Amniotic stem cell (primary cell): ENCODE measurements around the gene AFAP1L1.

Source experiments
- DNase-seq: peaks from one replicate; lab custom pipeline; 2025; lab: John Stamatoyannopoulos, UW

The AFAP1L1 gene

DNA sequence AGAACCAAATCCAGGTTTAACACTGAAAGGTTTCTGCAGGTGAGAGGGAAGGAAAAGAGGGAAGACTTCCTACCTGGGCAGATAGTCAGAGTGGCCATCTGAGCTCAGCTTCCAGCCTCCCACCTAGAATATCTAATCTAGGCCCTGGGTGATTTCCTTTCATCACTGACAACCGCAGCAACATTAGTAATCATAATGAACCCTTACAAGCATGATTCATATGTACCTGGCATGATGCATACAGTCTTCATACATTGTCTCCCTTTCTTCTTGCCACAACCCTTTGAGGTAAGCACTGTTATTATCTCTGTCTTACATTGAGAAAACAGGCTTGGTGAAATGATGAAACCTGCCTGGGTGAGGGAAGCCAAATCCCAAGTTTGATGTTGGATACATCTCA lies 13.5 kb downstream of the AFAP1L1 start:
- DNase-seq: no peak

DNA sequence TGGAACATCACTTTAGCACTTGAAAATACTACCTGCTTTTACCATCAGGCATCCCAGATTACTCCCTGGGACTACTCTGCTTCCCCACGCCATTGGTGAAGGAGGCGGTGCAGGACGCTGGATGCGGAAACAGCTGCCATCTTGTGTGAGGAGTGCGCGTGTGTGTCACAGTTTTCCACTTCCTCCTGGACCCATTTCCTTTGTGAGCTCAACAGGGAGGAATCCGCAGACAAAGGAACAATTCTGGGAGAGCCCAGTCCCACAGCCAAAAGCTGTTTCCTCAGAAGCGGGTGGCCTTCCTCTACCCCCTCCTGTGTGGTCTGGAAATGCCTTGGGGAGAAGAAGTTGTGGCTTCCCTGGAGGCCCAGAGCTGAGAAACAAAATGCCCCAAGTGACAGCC lies 16.8 kb downstream of the AFAP1L1 start:
- no peak for DNase-seq

DNA sequence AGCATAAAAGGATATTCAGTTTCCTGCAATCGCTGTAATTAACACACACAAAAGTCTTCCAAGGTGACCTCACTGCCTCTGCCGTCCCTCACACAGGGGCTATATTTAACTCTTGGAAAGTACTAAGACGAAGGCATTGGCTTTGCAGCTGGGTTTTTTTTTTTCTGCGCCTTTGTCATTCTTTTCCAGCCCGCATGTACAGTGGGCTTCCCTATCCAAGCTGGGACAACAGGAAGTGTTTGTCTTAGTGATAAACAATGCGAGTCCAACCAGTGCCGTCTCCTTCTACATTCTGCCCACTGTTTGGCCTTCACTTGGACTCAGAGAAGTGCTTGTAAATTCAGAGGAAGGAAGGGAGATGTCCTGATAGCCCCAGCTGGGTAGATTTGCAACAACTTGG lies 17.6 kb downstream of the AFAP1L1 start:
- no peak for DNase-seq

DNA sequence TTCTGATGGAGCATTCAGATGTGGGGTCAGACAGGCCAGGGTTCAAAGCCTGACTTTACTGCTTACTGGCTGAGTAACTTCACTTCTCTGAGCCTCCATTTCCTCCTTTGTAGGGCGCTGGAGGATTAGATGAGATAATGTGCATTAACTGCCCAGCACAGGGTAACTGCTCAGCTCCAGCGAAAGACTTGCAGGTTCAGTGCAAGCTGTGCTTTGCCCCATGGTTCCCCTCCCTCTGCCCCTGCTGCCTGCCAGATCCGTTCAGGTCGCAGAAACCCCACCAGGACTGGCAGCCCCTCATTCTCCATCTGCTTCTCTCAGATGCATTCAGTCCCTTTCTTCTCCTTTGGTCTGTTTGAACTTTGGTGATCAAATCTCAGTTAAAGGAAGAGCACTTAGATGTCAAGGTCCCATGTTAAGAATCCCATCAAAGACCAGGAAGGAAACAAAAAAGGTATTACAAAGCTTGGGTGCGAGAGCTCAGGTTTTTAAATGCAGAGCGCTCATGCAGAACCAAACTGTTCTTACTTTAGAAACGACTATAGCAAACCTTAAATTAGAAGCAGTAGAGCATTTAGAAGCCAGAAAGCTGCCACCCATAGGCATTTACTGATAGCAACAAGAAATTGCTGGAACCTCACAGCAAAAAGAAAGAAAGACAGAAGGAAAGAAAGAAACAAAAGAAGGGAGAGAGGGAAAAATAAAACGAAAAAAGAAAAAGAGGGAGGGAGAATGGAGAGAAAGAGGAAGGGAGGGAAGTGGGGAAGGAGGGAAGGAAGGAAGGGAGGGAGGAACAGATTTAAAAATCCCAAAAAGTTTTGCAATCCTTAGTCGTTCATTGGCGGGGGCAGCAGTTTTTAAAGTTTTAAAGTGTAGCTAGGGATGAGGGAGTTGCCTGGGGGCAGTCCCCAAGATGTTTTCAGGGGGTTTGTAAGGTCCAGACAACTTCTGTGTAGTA lies 23.5 kb downstream of the AFAP1L1 start:
- no peak for DNase-seq

DNA sequence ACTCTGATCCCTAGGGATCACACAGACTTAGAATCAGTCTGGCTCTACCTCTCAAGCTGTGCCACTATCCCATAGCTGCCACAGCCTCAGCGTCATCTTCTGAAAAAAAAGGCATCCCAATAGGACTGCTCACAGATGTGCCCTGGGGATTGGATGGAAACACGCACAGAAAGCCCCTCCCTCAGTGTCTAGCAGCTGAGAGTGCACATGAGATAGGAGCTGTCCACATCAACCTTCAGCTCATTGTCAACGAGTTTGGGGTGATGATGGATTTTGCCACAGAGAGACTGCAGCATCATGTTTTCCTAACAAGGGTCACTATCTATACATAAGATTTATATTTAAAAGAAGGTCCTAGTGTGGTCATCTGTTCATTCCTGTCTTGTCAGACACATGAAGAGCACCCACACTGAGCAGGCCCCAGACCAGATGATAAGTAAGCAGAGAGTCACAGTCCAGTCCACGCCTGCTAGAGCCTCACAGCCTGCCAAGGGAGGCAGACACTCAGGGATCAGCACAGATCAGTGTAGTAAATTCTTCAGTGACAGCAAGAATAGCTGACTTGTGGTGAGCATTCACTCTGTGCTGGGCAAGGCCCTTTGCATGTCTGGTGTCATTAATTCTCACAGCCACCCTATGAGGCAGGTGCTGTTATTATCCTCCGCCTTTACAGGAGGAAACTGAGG lies 25.8 kb downstream of the AFAP1L1 start:
- no peak for DNase-seq

DNA sequence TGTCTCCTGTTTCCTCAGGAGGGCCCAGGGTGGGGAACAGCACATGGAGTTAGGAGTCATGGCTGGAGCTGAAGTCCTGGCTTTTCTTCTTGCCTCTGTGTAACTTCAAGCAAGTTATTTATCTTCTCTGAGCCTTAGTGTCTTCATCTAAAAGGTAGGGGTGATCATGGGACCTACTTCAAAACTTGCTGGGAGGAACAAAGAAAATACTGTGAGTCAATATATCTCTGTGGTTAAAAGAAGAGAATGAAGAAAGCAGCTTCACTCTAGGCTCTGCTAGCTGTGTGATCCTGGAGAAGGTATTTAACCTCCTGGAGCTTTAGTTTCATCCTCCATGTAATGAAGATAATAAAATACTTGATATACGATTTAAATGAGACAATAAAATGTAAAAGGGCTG lies 26.5 kb downstream of the AFAP1L1 start:
- no peak for DNase-seq

DNA sequence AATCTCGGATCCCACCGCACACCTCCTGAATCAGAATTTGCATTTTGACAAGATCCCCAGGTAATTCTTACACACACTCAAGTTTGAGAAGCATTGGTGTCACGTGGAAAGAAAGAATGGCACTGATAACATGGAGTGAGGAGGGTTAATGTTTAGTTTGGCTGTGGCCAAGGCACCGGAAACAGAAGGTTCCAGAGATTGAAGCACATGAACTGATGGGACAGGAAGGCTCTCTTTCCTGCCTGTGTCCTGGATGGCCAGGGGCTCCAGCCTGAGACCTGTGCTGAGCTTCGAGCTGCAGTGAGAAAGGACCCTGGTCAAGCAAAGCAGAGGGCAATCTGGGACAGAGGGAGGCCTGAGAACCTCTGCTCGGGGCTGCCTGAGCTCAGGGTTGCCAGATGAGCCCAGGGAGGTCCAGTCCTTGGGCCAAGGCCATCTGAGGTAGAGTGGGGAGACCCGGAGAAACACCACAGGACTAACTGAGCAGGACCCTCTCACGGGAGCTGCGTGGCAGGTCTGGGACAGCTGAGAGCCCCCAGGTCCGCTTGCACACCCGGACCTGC lies 27.3 kb downstream of the AFAP1L1 start:
- DNase-seq: no peak

DNA sequence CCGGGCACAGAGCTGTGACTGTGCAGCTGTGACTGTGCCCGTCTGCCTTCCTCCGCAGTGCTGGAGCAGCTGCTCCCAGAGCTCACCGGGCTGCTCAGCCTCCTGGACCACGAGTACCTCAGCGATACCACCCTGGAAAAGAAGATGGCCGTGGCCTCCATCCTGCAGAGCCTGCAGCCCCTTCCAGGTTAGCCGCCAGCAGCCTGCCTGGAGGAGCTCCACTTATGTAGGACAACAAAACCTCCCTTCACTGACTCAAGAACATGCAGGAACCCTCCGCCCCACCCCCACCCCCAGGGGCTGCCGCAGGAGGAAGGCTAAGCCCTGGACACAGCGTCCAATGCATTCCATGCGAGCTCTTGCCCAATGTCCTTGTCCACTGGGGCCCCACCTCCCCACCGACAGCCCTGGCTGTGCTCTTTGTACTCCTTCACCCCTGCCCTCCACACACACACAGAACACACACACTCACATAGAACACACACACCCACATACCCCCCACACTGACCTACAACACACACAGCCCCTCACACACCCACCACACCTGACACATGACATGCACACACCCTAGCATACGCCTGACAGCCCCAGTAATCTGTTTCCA lies 27.9 kb downstream of the AFAP1L1 start:
- no peak for DNase-seq

DNA sequence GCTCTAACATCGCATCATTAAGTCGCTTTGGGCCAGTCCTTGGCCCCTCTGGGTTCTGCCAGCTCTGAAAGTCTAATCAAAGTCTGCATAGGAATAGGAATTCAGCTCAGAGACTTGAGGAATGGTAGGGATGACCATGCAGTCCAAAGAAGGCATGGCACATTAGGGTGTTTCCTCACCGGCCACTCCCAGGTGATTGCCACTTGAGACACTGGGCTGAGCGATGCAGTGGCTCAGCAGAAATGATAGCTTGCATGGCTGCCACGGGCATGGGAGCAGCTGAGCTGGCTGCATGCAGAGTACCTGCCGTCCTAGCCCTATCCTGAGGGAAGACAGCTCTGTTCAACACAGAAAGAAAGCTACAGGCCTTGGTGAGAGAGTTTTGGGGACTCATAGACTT lies 28.8 kb downstream of the AFAP1L1 start:
- DNase-seq: no peak

DNA sequence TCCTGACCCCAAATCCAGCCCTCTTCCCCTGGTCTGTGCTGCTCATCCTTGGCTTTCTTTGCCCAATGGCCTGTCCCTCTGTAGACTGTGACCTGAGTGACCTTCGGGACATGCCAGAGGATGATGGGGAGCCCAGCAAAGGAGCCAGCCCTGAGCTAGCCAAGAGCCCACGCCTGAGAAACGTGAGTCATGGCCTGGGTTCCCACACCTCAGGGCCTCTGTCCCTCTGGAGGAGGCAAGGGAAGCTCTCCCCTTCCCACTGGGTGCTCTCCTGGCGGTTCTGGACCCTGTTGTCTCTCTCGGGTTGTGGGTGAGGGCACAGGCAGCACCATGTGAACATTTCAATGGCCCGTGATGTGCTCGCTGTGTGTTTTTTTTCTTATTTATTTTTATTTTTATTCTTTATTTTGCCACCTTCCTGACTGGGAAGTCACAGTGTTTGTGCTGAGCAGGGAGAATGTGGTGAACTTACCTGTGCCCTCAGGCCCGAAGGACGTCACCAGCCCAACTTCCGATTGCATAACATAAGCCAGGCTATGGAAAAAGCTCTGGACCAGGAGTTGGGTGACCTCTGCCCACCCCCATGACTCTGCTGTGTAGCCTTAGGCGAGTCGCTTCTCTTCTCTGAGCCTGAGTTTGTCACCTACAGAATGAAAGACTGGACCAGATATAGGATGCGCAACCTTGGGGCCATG lies 29.5 kb downstream of the AFAP1L1 start:
- DNase-seq: no peak

DNA sequence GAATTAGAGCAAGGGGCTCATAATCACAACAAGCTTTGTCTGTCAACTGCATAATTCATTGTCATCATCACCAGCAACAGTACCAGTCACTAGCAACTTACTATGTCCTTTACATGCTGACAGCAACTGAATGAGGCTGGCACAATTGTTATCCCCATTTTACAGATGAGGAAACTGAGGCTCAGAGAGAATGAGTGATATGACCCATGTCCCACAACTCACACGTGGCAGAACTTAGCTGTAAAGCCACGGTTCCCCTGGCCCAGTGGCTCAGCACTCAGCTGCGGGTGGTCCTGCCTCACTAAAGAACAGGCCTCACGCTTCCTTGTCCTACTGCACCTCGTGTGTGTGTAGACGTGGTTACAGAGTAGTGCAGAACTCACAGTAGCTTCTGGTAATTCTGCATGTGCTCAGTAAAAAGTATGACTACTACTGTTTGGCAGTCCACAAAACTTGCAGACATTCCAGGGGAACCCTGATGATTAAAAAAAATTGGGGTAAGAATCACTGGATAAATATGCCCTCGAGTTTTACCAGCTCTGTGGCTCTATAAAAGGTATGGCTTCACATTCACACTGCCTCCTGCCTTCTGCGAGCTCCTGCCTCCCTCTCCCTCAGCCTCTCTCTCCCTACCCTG lies 30.2 kb downstream of the AFAP1L1 start:
- no peak for DNase-seq

DNA sequence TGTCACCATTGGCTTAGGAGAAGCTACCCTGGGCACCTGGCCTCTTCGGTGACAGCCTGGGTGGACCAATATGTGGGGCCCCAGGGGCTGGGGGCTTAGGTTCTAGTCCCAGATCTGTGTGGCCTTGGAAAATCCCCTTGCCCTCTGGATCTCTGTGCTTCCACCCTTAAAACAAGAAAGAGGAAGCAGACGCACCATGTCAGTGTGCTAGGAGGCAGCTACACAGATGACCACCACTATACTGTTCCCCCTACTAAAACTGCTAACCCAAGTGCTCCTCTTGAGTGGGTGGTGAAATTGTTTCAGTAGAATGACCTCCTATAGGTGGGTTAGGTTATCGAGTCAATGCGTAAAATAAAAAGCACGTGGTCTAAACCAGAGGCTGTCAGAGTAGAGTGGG lies 31.0 kb downstream of the AFAP1L1 start:
- DNase-seq: no peak

DNA sequence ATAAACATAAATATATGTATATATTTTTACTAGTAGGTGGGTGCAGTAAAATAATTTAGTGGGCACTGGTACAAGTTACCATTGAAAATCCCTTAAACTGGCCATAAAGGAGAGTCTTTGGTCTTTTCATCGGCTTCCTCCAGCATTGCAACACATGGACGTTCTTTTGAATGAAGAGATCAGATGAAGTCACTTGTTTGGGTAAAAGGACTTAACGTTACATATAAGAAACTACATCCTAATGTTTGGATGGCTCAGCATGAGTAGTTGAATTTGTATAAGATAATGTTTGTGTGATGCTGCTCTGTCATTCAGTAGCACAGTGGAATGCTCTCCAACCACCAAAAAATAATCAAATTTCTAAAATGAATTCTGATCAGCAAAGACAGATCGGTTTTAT lies 31.6 kb downstream of the AFAP1L1 start:
- no peak for DNase-seq

DNA sequence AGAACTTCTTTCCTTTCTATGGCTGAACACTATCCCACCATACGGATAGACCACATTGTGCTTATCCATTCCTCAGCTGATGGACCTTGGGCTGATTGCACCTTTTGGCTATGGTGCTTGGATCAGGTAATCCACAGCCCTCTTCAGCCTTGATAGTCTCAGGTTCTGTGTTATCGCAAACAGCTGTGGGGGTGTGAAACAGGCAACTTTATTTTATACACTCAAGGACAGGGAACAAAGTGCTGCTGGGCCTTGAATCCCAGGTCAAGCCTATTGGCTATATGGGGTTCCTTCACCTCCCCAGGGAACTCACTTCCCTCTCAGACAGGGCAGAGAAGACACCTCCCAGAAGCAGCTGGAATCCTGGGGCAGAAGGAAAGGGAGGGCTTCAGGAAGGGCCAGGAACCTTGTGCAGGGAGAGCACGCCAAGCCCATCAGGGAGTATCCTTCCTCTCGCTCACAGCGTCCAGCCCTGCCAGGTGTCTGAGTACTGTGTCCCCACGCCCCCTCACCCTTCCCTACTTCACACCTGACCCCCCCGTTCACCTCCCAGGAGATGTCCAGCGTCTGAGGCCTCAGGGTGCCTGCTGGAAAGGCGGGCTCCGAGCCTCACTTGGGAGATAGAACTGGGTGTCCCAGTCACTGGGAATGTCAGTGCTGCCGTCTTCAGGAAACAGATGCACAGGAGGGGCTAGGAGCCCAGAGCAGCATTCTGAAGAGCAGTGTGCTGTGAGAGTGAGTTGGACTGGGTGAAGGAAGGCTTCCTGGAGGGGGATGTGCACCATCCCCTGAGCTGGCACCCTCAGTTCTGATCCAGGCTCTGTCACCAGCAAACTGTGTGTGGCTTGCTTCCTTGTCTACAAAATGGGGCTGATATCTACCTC lies 32.8 kb downstream of the AFAP1L1 start:
- no peak for DNase-seq

DNA sequence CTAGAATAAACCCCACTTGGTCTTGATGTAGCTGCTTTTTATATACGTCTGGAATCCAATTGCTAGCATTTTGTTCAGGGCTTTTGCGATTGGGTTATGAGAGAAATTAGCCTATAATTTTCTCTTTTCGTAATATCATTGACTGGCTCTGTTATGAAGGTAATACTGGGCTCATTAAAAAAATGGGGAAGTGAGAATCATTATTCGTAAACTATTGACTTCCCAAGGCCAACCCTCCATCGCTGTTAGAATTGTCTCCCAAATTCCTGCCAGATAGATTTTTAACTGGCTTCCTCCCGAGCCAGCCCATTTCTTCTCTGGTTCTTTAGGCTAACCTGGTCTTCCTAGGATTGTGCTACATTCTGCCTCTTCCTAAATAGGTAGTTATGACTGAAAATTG lies 37.7 kb downstream of the AFAP1L1 start:
- no peak for DNase-seq

DNA sequence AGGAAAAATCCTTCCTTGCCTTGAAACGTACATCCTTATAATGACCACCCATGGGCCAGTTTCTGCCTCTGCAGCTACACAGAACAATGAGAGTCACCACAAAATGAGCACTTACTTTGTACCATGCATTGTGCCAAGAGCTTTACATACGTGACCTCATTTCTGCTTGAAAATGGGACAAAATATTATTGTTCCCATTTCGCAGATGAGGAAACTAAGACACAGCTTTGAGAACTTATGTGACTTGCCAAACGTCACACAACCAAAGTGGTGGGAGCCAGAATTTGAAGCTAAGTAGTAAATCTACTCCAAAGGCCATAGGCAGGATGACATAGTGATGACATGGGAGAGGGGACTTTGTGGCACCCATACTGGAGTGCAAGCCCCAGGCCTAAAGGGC lies 38.8 kb downstream of the AFAP1L1 start:
- no peak for DNase-seq

DNA sequence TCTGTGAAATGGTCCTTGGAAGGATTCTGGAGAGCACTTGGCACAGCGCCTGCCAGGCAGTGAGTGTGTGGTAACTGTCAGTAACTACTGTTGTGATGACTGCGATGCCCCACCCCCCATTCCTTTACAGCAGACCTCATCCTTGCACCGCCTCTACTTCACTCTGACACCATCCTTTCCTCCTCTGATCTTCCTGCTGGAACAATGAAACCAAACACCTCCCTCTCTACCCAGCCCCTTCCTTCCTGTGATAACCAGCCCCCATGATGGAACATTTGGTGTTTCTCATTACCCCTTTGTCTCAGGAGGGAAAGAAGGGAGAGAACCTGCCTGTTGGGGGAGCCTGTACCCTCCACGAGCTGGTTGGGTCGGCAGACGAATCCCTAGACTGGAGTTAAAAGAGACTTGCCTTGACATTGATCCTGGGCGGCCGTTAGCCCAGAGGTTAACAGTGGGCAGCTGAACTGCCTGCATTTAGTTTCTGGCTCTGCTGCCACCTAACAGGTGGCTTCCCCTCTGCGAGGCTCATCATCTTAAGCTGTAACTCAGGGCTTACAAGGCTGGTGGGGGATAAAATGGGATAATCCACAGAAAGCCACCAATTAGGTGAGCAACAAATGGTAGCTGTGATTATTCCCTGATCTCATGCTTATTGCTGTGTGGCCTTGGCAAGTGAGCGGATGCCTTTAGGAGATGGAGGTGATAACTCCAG lies 39.4 kb downstream of the AFAP1L1 start:
- DNase-seq: no peak

DNA sequence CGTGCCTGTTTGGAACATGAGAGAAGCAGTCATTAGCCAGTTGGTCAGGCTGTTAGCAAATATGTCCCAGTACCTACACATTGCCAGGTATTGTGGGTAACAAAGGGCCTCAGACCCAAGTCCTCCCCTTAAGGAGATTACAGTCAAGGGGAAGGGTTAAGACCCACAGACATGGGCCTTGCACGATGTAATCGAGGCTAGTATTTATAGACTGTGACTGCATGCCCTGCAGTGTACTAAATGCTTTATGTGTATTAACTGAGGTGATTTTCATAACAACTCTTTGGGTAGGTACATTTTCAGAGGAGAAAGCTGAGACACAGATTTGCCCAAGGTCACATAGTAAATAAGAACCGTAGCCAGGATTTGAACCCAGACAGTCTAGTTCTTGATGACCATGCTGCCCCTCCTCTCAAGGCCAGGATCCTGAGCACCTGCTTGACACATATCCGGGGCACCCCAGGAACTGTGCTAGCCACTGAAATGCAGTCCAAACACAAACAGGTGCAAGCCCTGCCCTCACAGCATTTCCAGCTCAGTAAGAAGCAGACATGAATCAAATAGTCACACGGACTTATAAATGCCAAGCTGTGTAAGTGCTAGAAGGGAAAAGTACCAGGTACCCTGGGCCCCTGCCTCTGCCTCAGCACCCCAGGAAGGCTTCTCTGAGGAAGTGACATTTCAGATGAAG lies 41.6 kb downstream of the AFAP1L1 start:
- DNase-seq: no peak

DNA sequence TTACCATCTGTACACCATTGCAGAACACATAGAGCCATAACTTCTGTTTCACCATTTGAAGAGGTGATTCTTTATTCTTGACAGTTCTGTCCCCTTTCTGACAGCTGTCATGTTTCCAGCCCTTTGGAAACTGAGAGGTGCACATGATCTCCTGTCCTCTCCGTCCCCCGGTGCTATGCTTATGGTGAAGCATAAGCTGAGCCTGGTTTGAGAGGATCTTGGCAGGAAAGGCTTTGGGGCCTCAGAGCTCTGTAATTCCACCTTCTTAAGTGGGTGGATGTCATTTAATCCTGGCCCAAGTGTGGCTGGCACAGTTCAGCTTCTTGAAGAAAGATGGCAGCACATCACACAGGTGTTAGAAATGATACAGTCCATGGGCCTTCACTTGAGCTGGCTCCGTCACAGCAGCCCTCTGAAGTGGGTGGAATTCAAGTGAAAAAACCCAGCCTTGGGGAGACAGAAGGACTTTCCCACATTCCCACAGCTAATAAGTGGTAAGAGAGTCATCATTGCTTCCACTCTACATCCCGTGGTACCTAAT lies 43.0 kb downstream of the AFAP1L1 start:
- DNase-seq: no peak
